Neuronal stem cell (in vitro differentiated cells): Measurements from ENCODE around the gene PTPN7.
"Not testable (repeated sequence)": the region's sequence is repeated elsewhere in the genome, so short reads cannot be mapped to it uniquely, and the experiment has no call there.

Source experiments
- DNase-seq: peaks from one replicate; pipeline ENCODE4 v3.0.0-alpha.2; 2013; ENCODE audit warnings: low spot score
- H2AFZ ChIP-seq: one replicate; pipeline ENCODE4 v1.6.1; 2013; ENCODE audit warnings: mild to moderate bottlenecking, low read length, inconsistent platforms
- H2AK5ac ChIP-seq: 2 replicates; pipeline ENCODE4 v1.6.1; 2013; ENCODE audit warnings: low read depth, mild to moderate bottlenecking, inconsistent platforms, low read length, moderate library complexity, mixed read lengths
- H2BK120ac ChIP-seq: 2 replicates; pipeline ENCODE4 v1.6.1; 2013; ENCODE audit warnings: low read depth, mild to moderate bottlenecking, inconsistent platforms, low read length, moderate library complexity, mixed read lengths
- H2BK12ac ChIP-seq: one replicate; pipeline ENCODE4 v1.6.1; 2013; ENCODE audit warnings: low read length, inconsistent platforms
- H2BK15ac ChIP-seq: 2 replicates; pipeline ENCODE4 v1.6.1; 2013; ENCODE audit warnings: mild to moderate bottlenecking, low read length, inconsistent platforms, mixed read lengths
- H2BK5ac ChIP-seq: one replicate; pipeline ENCODE4 v1.6.1; 2013; ENCODE audit warnings: inconsistent platforms, mild to moderate bottlenecking, low read length, moderate library complexity
- H3K14ac ChIP-seq: one replicate; pipeline ENCODE4 v1.6.1; 2013; ENCODE audit warnings: low read length, inconsistent platforms
- H3K18ac ChIP-seq: 2 replicates; pipeline ENCODE4 v1.6.1; 2013; ENCODE audit warnings: low read length, inconsistent platforms
- H3K23ac ChIP-seq: 2 replicates; pipeline ENCODE4 v1.6.1; 2013; ENCODE audit warnings: low read depth, mild to moderate bottlenecking, mixed read lengths, low read length, inconsistent platforms; ENCODE audit not compliant: poor library complexity
- H3K27ac ChIP-seq: replicated peaks from 3 replicates; pipeline ENCODE4 v1.5.1; 2013; ENCODE audit warnings: low read length, inconsistent platforms
- H3K27me3 ChIP-seq, 3 experiments: 2 replicates each; pipeline ENCODE4 v1.6.1; 2013; ENCODE audit warnings: low read length in 3 of 3, mild to moderate bottlenecking in 2 of 3, inconsistent platforms in 1 of 3, low read depth in 1 of 3, mixed read lengths in 1 of 3, moderate library complexity in 1 of 3; ENCODE audit not compliant: control insufficient read depth in 3 of 3, insufficient read depth in 3 of 3
- H3K36me3 ChIP-seq, 2 donors: replicated peaks in 1 of 2; 2 replicates each; pipeline ENCODE4 v1.6.1; 2013; ENCODE audit warnings: low read length in 2 of 2; ENCODE audit not compliant: control insufficient read depth in 2 of 2, insufficient read depth in 2 of 2
- H3K4ac ChIP-seq: 2 replicates; pipeline ENCODE4 v1.6.1; 2013; ENCODE audit warnings: inconsistent platforms, mild to moderate bottlenecking, low read length, moderate library complexity
- H3K4me1 ChIP-seq, 2 donors: 1 replicate in 1 of 2; 2 replicates in 1 of 2; pipeline ENCODE4 v1.6.1; 2013; ENCODE audit warnings: low read length in 2 of 2, low read depth in 1 of 2; ENCODE audit not compliant: control insufficient read depth in 2 of 2, insufficient read depth in 1 of 2
- H3K4me2 ChIP-seq: one replicate; pipeline ENCODE4 v1.6.1; 2013; ENCODE audit warnings: mild to moderate bottlenecking, low read length, inconsistent platforms; ENCODE audit not compliant: insufficient read depth, poor library complexity, severe bottlenecking
- H3K4me3 ChIP-seq, 2 donors: 2 replicates each; pipeline ENCODE4 v1.5.1; 2013; ENCODE audit warnings: low read length in 2 of 2, mild to moderate bottlenecking in 2 of 2, inconsistent platforms in 1 of 2, moderate library complexity in 1 of 2
- H3K79me1 ChIP-seq: one replicate; pipeline ENCODE4 v1.6.1; 2013; ENCODE audit warnings: low read depth, mild to moderate bottlenecking, inconsistent platforms, low read length, moderate library complexity
- H3K9ac ChIP-seq: one replicate; pipeline ENCODE4 v1.6.1; 2013; ENCODE audit warnings: mild to moderate bottlenecking, low read depth, low read length, inconsistent platforms; ENCODE audit not compliant: poor library complexity
- H3K9me3 ChIP-seq, 2 donors: replicated peaks in 1 of 2; 2 replicates each; pipeline versions ENCODE3 to v1.6.1; 2013; ENCODE audit warnings: low read length in 2 of 2, mild to moderate bottlenecking in 2 of 2, inconsistent platforms in 1 of 2, low read depth in 1 of 2, mixed read lengths in 1 of 2, moderate library complexity in 1 of 2; ENCODE audit not compliant: control insufficient read depth in 2 of 2, insufficient read depth in 1 of 2
- H4K8ac ChIP-seq: one replicate; pipeline ENCODE4 v1.6.1; 2013; ENCODE audit warnings: low read depth, mild to moderate bottlenecking, inconsistent platforms, low read length, moderate library complexity
- H4K91ac ChIP-seq: one replicate; pipeline ENCODE4 v1.6.1; 2013; ENCODE audit warnings: low read length, low read depth, mild to moderate bottlenecking, inconsistent platforms; ENCODE audit not compliant: poor library complexity
- WGBS, 2 donors: extraction: QIAGEN DNeasy Blood & Tissue Kit; methylation state at CpG; one replicate each; pipeline ENCODE4 v1.1.7; 2013; ENCODE audit warnings: missing lambda C conversion rate in 2 of 2, mixed read lengths in 1 of 2; ENCODE audit not compliant: insufficient read length in 2 of 2, insufficient replicate concordance in 1 of 2; ENCODE audit errors: extremely low coverage in 2 of 2; 5-methylcytosine and 5-hydroxymethylcytosine counted together

The PTPN7 gene

DNA sequence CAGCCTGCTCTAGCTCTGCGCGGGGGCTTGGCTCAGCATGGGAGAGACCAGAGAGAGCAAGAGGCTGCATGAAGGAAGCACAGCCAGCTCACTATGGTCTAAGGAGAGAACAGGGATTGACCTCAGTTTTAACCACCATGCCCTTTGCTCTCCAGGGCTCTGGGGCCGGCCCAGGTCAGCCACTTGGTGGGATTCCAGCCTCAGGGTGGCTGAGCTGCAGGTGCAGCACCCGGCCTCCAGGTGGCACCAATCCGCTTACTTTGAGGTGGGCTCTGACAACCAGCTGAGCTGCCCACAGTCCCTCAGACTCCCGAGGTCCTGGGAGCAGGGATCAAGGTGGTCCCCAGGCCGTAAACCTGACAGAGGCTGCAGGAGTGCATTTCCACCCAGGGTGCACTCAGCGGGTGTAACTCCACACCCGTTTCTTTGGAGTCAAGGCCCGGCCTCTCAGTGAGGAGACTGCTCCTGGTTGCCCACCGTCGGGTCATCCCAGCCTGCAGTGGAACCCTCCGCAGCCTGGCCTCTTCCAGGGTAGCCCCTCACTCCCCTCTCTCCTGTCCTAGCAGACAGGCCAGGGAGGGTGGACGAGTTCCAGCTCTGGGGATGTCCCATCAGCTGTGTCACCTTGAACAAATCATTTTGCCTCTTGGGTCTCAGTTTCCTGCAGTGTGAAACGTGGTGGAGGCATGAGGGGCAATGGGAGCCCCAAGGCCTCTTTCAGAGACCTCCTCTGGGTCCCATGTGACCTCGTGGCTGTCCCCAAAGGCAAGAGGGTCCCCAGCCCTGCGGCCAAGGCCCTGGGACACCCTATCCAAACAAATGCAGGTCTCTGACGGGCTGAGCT lies 32.6 kb upstream of the PTPN7 start:
- Histone ChIP-seq H3K27me3 (peaks cover 7 to 55% (median 23%) of the 10 kb centered on the region in 3 experiments), H3K14ac (peak overlapping the region; percentile 95), H3K9me3 (no peaks in the 10 kb centered on the region), H3K18ac (peak overlapping the region; percentile 4), H2BK120ac (no peak overlapping the region), H4K91ac (no peak overlapping the region), H3K79me1 (no peaks in the 10 kb centered on the region), H4K8ac (no peak overlapping the region), H3K4me2 (peak overlapping the region; percentile 69), H2AK5ac (no peak overlapping the region), H2AFZ (no peak overlapping the region), H3K27ac (no peak overlapping the region), H3K23ac (no peak overlapping the region), H3K4me1 (peaks cover 0 to 10% of the 10 kb centered on the region in 2 donors), H3K4me3 (no peak overlapping the region), H3K4ac (no peak overlapping the region), H3K36me3 (no peaks in the 10 kb centered on the region), H2BK12ac (peak overlapping the region; percentile 35), H2BK5ac (no peak overlapping the region), H2BK15ac (no peak overlapping the region), H3K9ac (no peak overlapping the region)
- DNase-seq, result peak; percentile 58
- WGBS, 2 donors, result no CpG with 5 or more reads among the region's 18 CpGs

DNA sequence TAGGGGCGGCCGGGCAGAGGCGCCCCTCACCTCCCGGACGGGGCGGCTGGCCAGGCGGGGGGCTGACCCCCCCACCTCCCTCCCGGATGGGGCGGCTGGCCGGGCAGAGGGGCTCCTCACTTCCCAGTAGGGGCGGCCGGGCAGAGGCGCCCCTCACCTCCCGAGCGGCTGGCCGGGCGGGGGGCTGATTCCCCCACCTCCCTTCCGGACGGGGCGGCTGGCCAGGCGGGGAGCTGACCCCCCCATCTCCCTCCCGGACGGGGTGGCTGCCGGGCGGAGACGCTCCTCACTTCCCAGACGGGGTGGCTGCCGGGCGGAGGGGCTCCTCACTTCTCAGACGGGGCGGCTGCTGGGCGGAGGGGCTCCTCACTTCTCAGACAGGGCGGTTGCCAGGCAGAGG lies 31.0 kb upstream of the PTPN7 start:
- H2AK5ac ChIP-seq, H2AFZ ChIP-seq, H2BK12ac ChIP-seq, H4K8ac ChIP-seq, H3K18ac ChIP-seq, H3K9ac ChIP-seq, H3K14ac ChIP-seq, H3K27ac ChIP-seq, H3K79me1 ChIP-seq, DNase-seq, H3K4me2 ChIP-seq, H3K9me3 ChIP-seq, H2BK120ac ChIP-seq, H3K23ac ChIP-seq, H3K4me3 ChIP-seq, H2BK5ac ChIP-seq, H4K91ac ChIP-seq, H3K4ac ChIP-seq, H2BK15ac ChIP-seq, H3K36me3 ChIP-seq: not testable (repeated sequence)
- Histone ChIP-seq H3K27me3 (peaks cover 7 to 47% (median 23%) of the 10 kb centered on the region in 3 experiments), H3K4me1 (peaks cover 0 to 10% of the 10 kb centered on the region in 2 donors)
- no CpG with 5 or more reads among the region's 33 CpGs for WGBS, 2 donors

DNA sequence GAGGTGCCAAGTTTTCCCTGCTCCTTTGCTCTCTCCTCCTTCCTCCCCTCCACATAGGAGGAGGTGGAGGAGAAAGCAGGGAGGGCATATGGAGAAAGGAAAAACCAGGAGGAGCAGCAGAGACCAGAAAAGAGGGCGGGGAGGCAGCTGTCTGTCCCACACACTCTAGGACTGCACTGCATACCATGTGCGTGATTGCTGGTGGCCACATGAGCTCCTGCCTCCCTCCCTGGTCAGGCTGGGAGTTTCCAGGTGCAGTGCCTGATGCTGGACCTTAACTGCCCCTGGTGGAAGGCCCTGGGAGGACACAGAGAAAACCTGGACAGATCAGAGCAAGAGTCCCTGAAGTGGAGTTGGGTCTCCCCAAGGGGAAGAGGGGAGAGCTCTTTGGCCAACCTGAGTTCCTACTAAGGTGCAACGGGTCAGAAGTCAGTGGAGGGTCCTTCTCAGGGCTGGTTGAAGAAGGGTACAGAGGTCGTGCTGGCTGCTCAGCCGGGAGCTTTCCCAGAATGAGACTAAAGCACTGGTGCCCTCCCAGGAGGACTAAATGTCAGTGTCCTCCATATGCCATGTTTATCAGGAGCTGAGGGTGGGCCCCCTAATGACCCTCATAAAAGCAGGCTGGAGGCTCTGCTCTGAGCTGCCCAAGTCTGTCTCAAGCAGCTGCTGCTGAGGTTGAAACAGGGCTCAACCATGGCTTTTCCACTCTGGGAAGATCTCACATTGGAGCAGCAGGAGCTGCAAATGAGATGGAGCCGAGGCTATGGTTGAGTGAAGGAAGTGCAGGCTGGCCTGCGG lies 29.7 kb upstream of the PTPN7 start:
- H2BK5ac ChIP-seq, result no peak overlapping the region
- no peak overlapping the region for H3K27ac ChIP-seq
- H3K27me3 ChIP-seq, result peaks cover 7 to 34% (median 20%) of the 10 kb centered on the region in 3 experiments
- H3K23ac ChIP-seq, result no peak overlapping the region
- no CpG with 5 or more reads among the region's 7 CpGs for WGBS, 2 donors
- H2AK5ac ChIP-seq, result no peak overlapping the region
- no peaks in the 10 kb centered on the region for H3K36me3 ChIP-seq
- H3K4ac ChIP-seq, result no peak overlapping the region
- H3K79me1 ChIP-seq, result no peaks in the 10 kb centered on the region
- no peak overlapping the region for H4K91ac ChIP-seq
- H3K4me1 ChIP-seq, result peaks cover 0 to 11% of the 10 kb centered on the region in 2 donors
- H3K4me3 ChIP-seq, result no peak overlapping the region
- no peak overlapping the region for H2BK12ac ChIP-seq
- no peak overlapping the region for H2AFZ ChIP-seq
- H3K4me2 ChIP-seq, result no peak overlapping the region
- no peak overlapping the region for H2BK120ac ChIP-seq
- H3K9ac ChIP-seq, result no peak overlapping the region
- H2BK15ac ChIP-seq, result no peak overlapping the region
- H4K8ac ChIP-seq, result no peak overlapping the region
- H3K18ac ChIP-seq, result no peak overlapping the region
- no peak for DNase-seq
- H3K14ac ChIP-seq, result no peak overlapping the region
- no peaks in the 10 kb centered on the region for H3K9me3 ChIP-seq
